ENCODE results near the gene BHMT. TPM values are rescaled to one million over a fixed set of nuclear protein-coding genes. Genes with fewer than 3 reads are reported as not detected.

The BHMT gene
- total RNA-seq, 1 donor from 2014 or later = not detected

- DNase-seq (ENCODE audit: low spot score) = no peak
- no peak overlapping the region for H3K4me3 Mint-ChIP-seq (ENCODE audit: unreplicated experiment)
Observed at GRCh38 chr5:79086116-79086515, 25.5 kb upstream of the BHMT start.

GRCh38 chr5:79088507-79088906 lies 23.1 kb upstream of the BHMT start:
- DNase-seq (ENCODE audit: low spot score) = no peak
- no peaks in the 10 kb centered on the region for H3K27me3 Mint-ChIP-seq (ENCODE audit: low read depth)
- H3K36me3 Mint-ChIP-seq (ENCODE audit: low read depth) = no peaks in the 10 kb centered on the region
- TF ChIP-seq CTCF (IDR thresholded peaks at IDR 0.05) = no peak
- H3K4me3 Mint-ChIP-seq (ENCODE audit: unreplicated experiment) = no peak overlapping the region
- H3K27ac Mint-ChIP-seq (ENCODE audit: unreplicated experiment) = no peak overlapping the region
- H3K4me1 Mint-ChIP-seq (ENCODE audit: low read depth) = no peaks in the 10 kb centered on the region
- H3K9me3 Mint-ChIP-seq (ENCODE audit: low read depth) = no peaks in the 10 kb centered on the region

More at GRCh38 chr5:79086116-79086515, 25.5 kb upstream of the BHMT start:
- Mint-ChIP-seq H3K4me1 (ENCODE audit: low read depth) (no peaks in the 10 kb centered on the region), H3K9me3 (ENCODE audit: low read depth) (no peaks in the 10 kb centered on the region), H3K27ac (ENCODE audit: unreplicated experiment) (no peak overlapping the region), H3K27me3 (ENCODE audit: low read depth) (no peaks in the 10 kb centered on the region), H3K36me3 (ENCODE audit: low read depth) (no peaks in the 10 kb centered on the region)
- TF ChIP-seq CTCF (IDR thresholded peaks at IDR 0.05) = no peak

- Mint-ChIP-seq H3K27ac (ENCODE audit: unreplicated experiment) (no peak overlapping the region), H3K27me3 (ENCODE audit: low read depth) (peaks cover 4% of the 10 kb centered on the region), H3K36me3 (ENCODE audit: low read depth) (peaks cover 4% of the 10 kb centered on the region), H3K9me3 (ENCODE audit: low read depth) (no peaks in the 10 kb centered on the region), H3K4me3 (ENCODE audit: unreplicated experiment) (no peak overlapping the region), H3K4me1 (ENCODE audit: low read depth) (no peaks in the 10 kb centered on the region)
- no peak for TF ChIP-seq CTCF (IDR thresholded peaks at IDR 0.05)
- DNase-seq (ENCODE audit: low spot score) = no peak
Observed at GRCh38 chr5:79091064-79091463, 20.5 kb upstream of the BHMT start.

GRCh38 chr5:79093762-79094161 lies 17.8 kb upstream of the BHMT start:
- H3K27me3 Mint-ChIP-seq (ENCODE audit: low read depth) = peaks cover 4% of the 10 kb centered on the region
- no peak for TF ChIP-seq CTCF (IDR thresholded peaks at IDR 0.05)
- DNase-seq (ENCODE audit: low spot score) = no peak
- no peaks in the 10 kb centered on the region for H3K9me3 Mint-ChIP-seq (ENCODE audit: low read depth)
- H3K36me3 Mint-ChIP-seq (ENCODE audit: low read depth) = peaks cover 4% of the 10 kb centered on the region
- no peaks in the 10 kb centered on the region for H3K4me1 Mint-ChIP-seq (ENCODE audit: low read depth)
- no peak overlapping the region for H3K27ac Mint-ChIP-seq (ENCODE audit: unreplicated experiment)
- H3K4me3 Mint-ChIP-seq (ENCODE audit: unreplicated experiment) = no peak overlapping the region

GRCh38 chr5:79105868-79106267 lies 5.7 kb upstream of the BHMT start:
- DNase-seq (ENCODE audit: low spot score) = no peak
- peaks cover 20% of the 10 kb centered on the region for H3K4me1 Mint-ChIP-seq (ENCODE audit: low read depth)
- no peak overlapping the region for H3K27ac Mint-ChIP-seq (ENCODE audit: unreplicated experiment)
- peaks cover 7% of the 10 kb centered on the region for H3K36me3 Mint-ChIP-seq (ENCODE audit: low read depth)
- H3K27me3 Mint-ChIP-seq (ENCODE audit: low read depth) = peaks cover 9% of the 10 kb centered on the region
- no peak for TF ChIP-seq CTCF (IDR thresholded peaks at IDR 0.05)
- peaks cover 6% of the 10 kb centered on the region for H3K9me3 Mint-ChIP-seq (ENCODE audit: low read depth)
- H3K4me3 Mint-ChIP-seq (ENCODE audit: unreplicated experiment) = no peak overlapping the region

All from chondrocyte (in vitro differentiated cells).